ENCODE data around the gene UBC.

GRCh38 chr12:124919521-124920352 lies 5.3 kb upstream of the UBC start:
- TF ChIP-seq CTCF (IDR thresholded peaks at IDR 0.05 in 2 of 3, conservative IDR thresholded peaks at IDR 0.05 in 1 of 3; ENCODE audit: borderline replicate concordance in 1 of 3, insufficient read depth in 1 of 3, low read depth in 2 of 3, low read length in 2 of 3), result no peak
- TF ChIP-seq EZH2phosphoT487 (IDR thresholded peaks at IDR 0.05; ENCODE audit: borderline replicate concordance), result no peak
- no peak for TF ChIP-seq SP1 (IDR thresholded peaks at IDR 0.05; ENCODE audit: low read depth)
- no peak for TF ChIP-seq POLR2A (IDR thresholded peaks at IDR 0.05; ENCODE audit: borderline replicate concordance, extremely low read depth, insufficient read depth, insufficient read length)
- no peak for TF ChIP-seq JUND (IDR thresholded peaks at IDR 0.05)
